PC-9 (cell line): ENCODE data around the gene ANAPC16. TPM values are rescaled to one million over a fixed set of nuclear protein-coding genes. Genes with fewer than 3 reads are reported as not detected.

ENCODE experiments used
- BruUV-seq: library from RNA; stranded (reverse); fragments of 400-500 nt; replicated peaks from 2 replicates; lab custom pipeline; 2021; lab: Mats Ljungman, UMichigan
- CTCF ChIA-PET: fragments of 300-600 bp; sonication (Branson Sonifier 250); formaldehyde crosslinking; loops from one replicate; lab custom pipeline; 2022; ENCODE audit warnings: antibody characterized with exemption; lab: Charles Lee
- POLR2A ChIA-PET: fragments of 300-600 bp; sonication (Branson Sonifier 250); formaldehyde crosslinking; loops from one replicate; lab custom pipeline; 2022; ENCODE audit warnings: antibody characterized with exemption; ENCODE audit not compliant: unreplicated experiment; lab: Charles Lee
- DNase-seq, 2 experiments: peaks; one replicate each; pipeline versions ENCODE4 v3.0.0 to v3.0.0-alpha.2; 2015 to 2022; ENCODE audit warnings: mixed read lengths in 1 of 2
- H2AFZ ChIP-seq: fragments of 200-600 bp; sonication (generic); 2 replicates; pipeline ENCODE4 v1.8.1; 2017; ENCODE audit warnings: antibody characterized with exemption
- H3F3A ChIP-seq: fragments of 200-600 bp; sonication (generic); 2 replicates; pipeline ENCODE4 v1.8.1; 2017; ENCODE audit warnings: antibody characterized with exemption, mild to moderate bottlenecking, low read depth; ENCODE audit not compliant: insufficient read depth
- H3K27ac ChIP-seq: fragments of 200-600 bp; sonication (generic); 2 replicates; pipeline ENCODE4 v1.6.1; 2016; ENCODE audit warnings: mixed run types
- H3K27me3 ChIP-seq: fragments of 200-600 bp; sonication (generic); 2 replicates; pipeline ENCODE4 v1.6.1; 2016; ENCODE audit warnings: low read depth, mixed run types; ENCODE audit not compliant: insufficient read depth
- H3K36me3 ChIP-seq: fragments of 200-600 bp; sonication (generic); 2 replicates; pipeline ENCODE4 v1.6.1; 2016; ENCODE audit warnings: low read depth, mixed run types
- H3K4me1 ChIP-seq: fragments of 200-600 bp; sonication (generic); replicated peaks from 2 replicates; pipeline ENCODE4 v1.6.1; 2016; ENCODE audit warnings: mixed run types; ENCODE audit not compliant: insufficient read depth
- H3K4me2 ChIP-seq: fragments of 200-600 bp; sonication (generic); 2 replicates; pipeline ENCODE4 v1.6.1; 2017; ENCODE audit warnings: mixed run types
- H3K4me3 ChIP-seq: fragments of 200-600 bp; sonication (generic); 2 replicates; pipeline ENCODE4 v1.6.1; 2016; ENCODE audit warnings: mixed run types
- H3K79me2 ChIP-seq: fragments of 200-600 bp; sonication (generic); 2 replicates; pipeline ENCODE4 v1.6.1; 2017; ENCODE audit warnings: low read depth, mixed run types
- H3K9me2 ChIP-seq: fragments of 200-600 bp; sonication (generic); 2 replicates; pipeline ENCODE4 v1.8.1; 2017; ENCODE audit warnings: mild to moderate bottlenecking; ENCODE audit not compliant: insufficient read depth
- H3K9me3 ChIP-seq: fragments of 200-600 bp; sonication (generic); 2 replicates; pipeline ENCODE4 v1.8.1; 2016; ENCODE audit warnings: low read depth; ENCODE audit not compliant: insufficient read depth
- H4K20me1 ChIP-seq: fragments of 200-600 bp; sonication (generic); 2 replicates; pipeline ENCODE4 v1.8.1; 2017; ENCODE audit not compliant: insufficient read depth
- EZH2 ChIP-seq: fragments of 200-600 bp; sonication (generic); IDR thresholded peaks from 2 replicates; pipeline ENCODE4 v1.8.0; 2017; ENCODE audit warnings: antibody characterized with exemption, low read depth
- intact Hi-C: fragments of 100-400 bp; cut with micrococcal nuclease; formaldehyde crosslinking; loops from one replicate; pipeline ENCODE4 v1.10.0; 2022; ENCODE audit not compliant: unreplicated experiment
- total RNA-seq: library from RNA; stranded (reverse); gene quantifications from 2 replicates; pipeline ENCODE4 v1.2.3, GENCODE V29; 2021
- TF ChIP-seq, protein P1 (sequence below): fragments of 200-600 bp; sonication (generic); conservative IDR thresholded peaks from 2 replicates; pipeline ENCODE4 v1.6.1; 2017; ENCODE audit warnings: mixed run types, antibody characterized with exemption, mild to moderate bottlenecking, moderate library complexity

The ANAPC16 gene
- total RNA-seq, 1 experiment from 2014 or later = 171 TPM

DNA sequence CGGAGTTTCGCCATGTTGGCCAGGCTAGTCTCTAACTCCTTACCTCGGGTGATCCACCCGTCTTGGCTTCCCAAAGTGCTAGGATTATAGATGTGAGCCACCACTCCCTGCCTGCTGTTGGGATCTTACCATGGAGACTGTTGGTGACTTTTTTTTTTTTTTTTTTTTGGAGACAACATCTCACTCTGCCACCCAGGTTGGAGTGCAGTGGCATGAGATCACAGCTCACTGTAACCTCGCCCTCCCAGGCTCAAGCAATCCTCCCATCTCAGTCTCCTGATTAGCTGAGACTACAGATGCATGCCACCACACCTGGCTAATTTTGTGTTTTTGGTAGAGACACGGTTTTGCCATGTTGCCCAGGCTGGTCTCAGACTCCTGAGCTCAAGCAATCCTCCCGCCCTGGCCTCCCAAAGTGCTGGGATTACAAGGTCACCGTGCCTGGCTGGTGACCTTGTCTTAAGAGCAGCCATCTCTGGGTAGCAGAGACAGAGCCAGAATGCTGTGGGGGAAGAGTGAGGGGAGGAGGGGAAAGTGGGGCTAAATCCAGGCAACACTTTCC lies 26.0 kb downstream of the ANAPC16 start:
- Histone ChIP-seq H3K79me2 (no peaks in the 10 kb centered on the region), H3K4me3 (no peak overlapping the region), H2AFZ (no peak overlapping the region), H3K9me2 (no peaks in the 10 kb centered on the region), H3K27me3 (no peaks in the 10 kb centered on the region), H3K27ac (no peak overlapping the region), H3F3A (peaks cover 49% of the 10 kb centered on the region), H3K4me2 (no peak overlapping the region), H3K9me3 (no peaks in the 10 kb centered on the region), H3K4me1 (peaks cover 50% of the 10 kb centered on the region), H3K36me3 (no peaks in the 10 kb centered on the region), H4K20me1 (no peaks in the 10 kb centered on the region)
- intact Hi-C loops = no loop called here
- no peak for TF ChIP-seq EZH2
- TF ChIP-seq, protein P1, sequence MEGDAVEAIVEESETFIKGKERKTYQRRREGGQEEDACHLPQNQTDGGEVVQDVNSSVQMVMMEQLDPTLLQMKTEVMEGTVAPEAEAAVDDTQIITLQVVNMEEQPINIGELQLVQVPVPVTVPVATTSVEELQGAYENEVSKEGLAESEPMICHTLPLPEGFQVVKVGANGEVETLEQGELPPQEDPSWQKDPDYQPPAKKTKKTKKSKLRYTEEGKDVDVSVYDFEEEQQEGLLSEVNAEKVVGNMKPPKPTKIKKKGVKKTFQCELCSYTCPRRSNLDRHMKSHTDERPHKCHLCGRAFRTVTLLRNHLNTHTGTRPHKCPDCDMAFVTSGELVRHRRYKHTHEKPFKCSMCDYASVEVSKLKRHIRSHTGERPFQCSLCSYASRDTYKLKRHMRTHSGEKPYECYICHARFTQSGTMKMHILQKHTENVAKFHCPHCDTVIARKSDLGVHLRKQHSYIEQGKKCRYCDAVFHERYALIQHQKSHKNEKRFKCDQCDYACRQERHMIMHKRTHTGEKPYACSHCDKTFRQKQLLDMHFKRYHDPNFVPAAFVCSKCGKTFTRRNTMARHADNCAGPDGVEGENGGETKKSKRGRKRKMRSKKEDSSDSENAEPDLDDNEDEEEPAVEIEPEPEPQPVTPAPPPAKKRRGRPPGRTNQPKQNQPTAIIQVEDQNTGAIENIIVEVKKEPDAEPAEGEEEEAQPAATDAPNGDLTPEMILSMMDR = no peak
- ChIA-PET CTCF (no interaction called here), POLR2A (interaction anchor here (0.6 to 1.0 kb wide), 2 partner anchors 78 to 90 kb away, joined by 5 to 26 read pairs; no protein-coding TSS in a partner anchor)
- no TSS peak for BruUV-seq
- DNase-seq = no peak

DNA sequence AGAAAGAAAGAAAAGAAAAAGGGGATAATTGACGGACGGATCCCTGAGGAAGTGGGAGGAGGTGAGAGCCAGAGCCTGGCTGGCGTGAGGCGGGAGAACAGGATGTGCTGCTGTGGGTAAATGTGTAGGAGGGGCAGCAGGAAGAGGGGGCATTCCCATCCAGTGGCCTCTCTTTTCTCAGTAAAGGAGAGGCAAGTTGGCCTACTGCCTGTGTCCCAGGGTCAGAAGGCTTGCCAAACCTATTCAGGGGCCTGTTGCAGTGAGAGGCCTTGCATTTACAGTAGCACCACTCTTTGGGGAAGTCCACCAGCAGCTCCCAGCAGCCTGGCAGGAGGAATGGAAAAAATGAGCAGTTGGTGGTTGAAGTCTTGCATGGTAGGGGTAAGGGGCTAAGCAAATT lies 26.9 kb downstream of the ANAPC16 start:
- Histone ChIP-seq H3K27ac (peak overlapping the region; percentile 82), H3K79me2 (no peaks in the 10 kb centered on the region), H3F3A (peaks cover 40% of the 10 kb centered on the region), H3K4me1 (peaks cover 50% of the 10 kb centered on the region), H4K20me1 (no peaks in the 10 kb centered on the region), H2AFZ (no peak overlapping the region), H3K9me2 (no peaks in the 10 kb centered on the region), H3K27me3 (no peaks in the 10 kb centered on the region), H3K4me3 (no peak overlapping the region), H3K36me3 (no peaks in the 10 kb centered on the region), H3K4me2 (no peak overlapping the region), H3K9me3 (no peaks in the 10 kb centered on the region)
- no peak for TF ChIP-seq EZH2
- TF ChIP-seq, protein P1 = no peak
- BruUV-seq = no TSS peak
- ChIA-PET POLR2A (interaction anchor here (0.7 to 1.0 kb wide), 2 partner anchors 44 to 90 kb away, joined by 5 read pairs; no protein-coding TSS in a partner anchor), CTCF (interaction anchor here (0.6 kb wide), 1 partner anchor 560 kb away, joined by 3 read pairs; no protein-coding TSS in a partner anchor)
- no peak for DNase-seq
- intact Hi-C loops = no loop called here

DNA sequence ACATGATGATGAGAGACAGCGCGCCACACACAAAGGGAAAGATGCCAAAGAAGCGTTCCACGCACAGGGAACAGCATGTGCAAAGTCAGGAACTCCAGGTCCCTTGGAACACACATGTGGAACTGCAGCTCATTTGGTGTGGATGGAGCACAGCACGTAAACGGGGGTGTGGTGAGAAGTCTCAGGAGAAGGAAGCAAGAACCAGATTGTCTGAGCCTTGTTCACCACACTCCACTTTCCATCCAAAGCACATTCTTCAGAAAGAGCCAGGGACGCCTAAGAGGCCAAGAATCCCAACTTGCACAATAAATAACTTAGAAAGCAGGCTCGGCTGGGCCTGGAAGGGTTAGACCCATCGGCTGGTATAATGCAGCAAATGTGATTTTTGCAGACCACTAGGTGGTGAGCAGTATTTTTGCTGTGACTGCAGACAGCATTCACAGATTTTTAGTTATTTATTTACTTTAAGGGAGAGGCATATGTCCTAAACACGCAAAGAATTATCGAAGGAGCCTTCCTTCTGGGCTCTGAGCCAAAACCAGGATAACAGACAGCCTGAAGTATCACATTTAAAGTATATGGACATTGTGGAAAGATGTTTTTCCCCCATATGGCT lies 28.1 kb downstream of the ANAPC16 start:
- intact Hi-C loops = loop anchor here (1.0 kb wide), 2 partner anchors 29 to 84 kb away; partner anchors contain the start of gene DDIT4
- Histone ChIP-seq H3K27ac (peak overlapping the region; percentile 82), H3K36me3 (no peaks in the 10 kb centered on the region), H3K4me1 (peaks cover 63% of the 10 kb centered on the region), H3K4me2 (peak overlapping the region; percentile 59), H3K9me3 (no peaks in the 10 kb centered on the region), H4K20me1 (no peaks in the 10 kb centered on the region), H3F3A (peaks cover 41% of the 10 kb centered on the region), H2AFZ (no peak overlapping the region), H3K4me3 (no peak overlapping the region), H3K79me2 (no peaks in the 10 kb centered on the region), H3K9me2 (no peaks in the 10 kb centered on the region), H3K27me3 (no peaks in the 10 kb centered on the region)
- TF ChIP-seq, protein P1 = peak; percentile 62
- TF ChIP-seq EZH2 = no peak
- DNase-seq = peak; percentile 77 to 95
- POLR2A ChIA-PET = no interaction called here
- no TSS peak for BruUV-seq
- CTCF ChIA-PET = interaction anchor here (0.6 kb wide), 1 partner anchor 17 kb away, joined by 3 read pairs; no protein-coding TSS in a partner anchor
